ENCODE results near the gene REN. TPM values are rescaled to one million over a fixed set of nuclear protein-coding genes. Genes with fewer than 3 reads are reported as not detected.
A peak's percentile ranks its signal among the peaks of the same experiment; 100 is the strongest.

The REN gene
- total and polyA plus RNA-seq, 9 donors, result 1.0 to 71.6 (median 3.7) TPM

DNA sequence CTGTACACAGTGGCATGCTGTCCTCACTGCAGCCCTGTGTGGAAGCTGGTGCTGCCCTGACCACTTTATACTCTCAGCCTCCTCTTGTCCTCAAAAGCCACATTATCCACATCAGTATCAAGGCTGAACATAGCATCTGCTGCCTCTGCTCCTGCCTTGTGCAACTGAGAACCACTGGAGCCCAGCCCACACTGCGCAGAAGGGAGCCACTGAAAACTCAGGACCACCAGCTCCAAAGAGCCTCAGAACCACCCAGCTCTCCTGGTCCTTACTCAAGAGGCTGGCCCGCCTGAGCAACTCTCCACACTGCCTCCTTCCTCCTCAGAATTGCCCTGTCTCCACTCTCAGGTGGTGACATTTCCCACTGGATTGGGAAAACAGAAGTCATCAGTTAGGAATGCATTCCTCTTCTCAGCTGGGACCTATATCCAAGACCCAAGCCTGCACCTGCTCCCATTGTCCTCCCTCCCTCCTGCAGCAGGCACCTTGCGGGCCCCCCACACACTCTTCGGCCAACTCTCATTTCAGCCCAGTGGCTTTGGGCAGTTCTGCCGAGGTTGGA lies 37.1 kb upstream of the REN start:
- H3K36me3 ChIP-seq, result no peaks in the 10 kb centered on the region
- intact Hi-C loops (cut with DNase I), result no loop called here
- H3K9me3 ChIP-seq, result no peaks in the 10 kb centered on the region
- no peak overlapping the region for H3K4me3 ChIP-seq
- WGBS, 3 donors, result 79 to 87% (median 86%) methylated on average over 5 of the region's 5 CpGs
- H3K4me1 ChIP-seq (ENCODE audit: insufficient read depth), result peaks cover 5% of the 10 kb centered on the region
- no peak for DNase-seq
- H3K27me3 ChIP-seq, result no peaks in the 10 kb centered on the region
- TF ChIP-seq, protein P1, sequence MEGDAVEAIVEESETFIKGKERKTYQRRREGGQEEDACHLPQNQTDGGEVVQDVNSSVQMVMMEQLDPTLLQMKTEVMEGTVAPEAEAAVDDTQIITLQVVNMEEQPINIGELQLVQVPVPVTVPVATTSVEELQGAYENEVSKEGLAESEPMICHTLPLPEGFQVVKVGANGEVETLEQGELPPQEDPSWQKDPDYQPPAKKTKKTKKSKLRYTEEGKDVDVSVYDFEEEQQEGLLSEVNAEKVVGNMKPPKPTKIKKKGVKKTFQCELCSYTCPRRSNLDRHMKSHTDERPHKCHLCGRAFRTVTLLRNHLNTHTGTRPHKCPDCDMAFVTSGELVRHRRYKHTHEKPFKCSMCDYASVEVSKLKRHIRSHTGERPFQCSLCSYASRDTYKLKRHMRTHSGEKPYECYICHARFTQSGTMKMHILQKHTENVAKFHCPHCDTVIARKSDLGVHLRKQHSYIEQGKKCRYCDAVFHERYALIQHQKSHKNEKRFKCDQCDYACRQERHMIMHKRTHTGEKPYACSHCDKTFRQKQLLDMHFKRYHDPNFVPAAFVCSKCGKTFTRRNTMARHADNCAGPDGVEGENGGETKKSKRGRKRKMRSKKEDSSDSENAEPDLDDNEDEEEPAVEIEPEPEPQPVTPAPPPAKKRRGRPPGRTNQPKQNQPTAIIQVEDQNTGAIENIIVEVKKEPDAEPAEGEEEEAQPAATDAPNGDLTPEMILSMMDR (IDR thresholded peaks at IDR 0.05), result no peak
- TF ChIP-seq POLR2A (IDR thresholded peaks at IDR 0.05) (no peak), EP300 (IDR thresholded peaks at IDR 0.05) (no peak)
- H3K27ac ChIP-seq, result no peak overlapping the region

GRCh38 chr1:204202481-204202880 lies 36.3 kb upstream of the REN start:
- DNase-seq, result no peak
- Histone ChIP-seq H3K4me3 (no peak overlapping the region), H3K36me3 (no peaks in the 10 kb centered on the region), H3K27ac (no peak overlapping the region), H3K27me3 (no peaks in the 10 kb centered on the region), H3K9me3 (no peaks in the 10 kb centered on the region), H3K4me1 (ENCODE audit: insufficient read depth) (peaks cover 9% of the 10 kb centered on the region)
- TF ChIP-seq, protein P1 (IDR thresholded peaks at IDR 0.05), result no peak
- no peak for TF ChIP-seq EP300 (IDR thresholded peaks at IDR 0.05)
- TF ChIP-seq POLR2A (IDR thresholded peaks at IDR 0.05), result no peak
- WGBS, 3 donors, result 90 to 93% (median 91%) methylated on average over 4 of the region's 4 CpGs
- intact Hi-C loops (cut with DNase I), result no loop called here

DNA sequence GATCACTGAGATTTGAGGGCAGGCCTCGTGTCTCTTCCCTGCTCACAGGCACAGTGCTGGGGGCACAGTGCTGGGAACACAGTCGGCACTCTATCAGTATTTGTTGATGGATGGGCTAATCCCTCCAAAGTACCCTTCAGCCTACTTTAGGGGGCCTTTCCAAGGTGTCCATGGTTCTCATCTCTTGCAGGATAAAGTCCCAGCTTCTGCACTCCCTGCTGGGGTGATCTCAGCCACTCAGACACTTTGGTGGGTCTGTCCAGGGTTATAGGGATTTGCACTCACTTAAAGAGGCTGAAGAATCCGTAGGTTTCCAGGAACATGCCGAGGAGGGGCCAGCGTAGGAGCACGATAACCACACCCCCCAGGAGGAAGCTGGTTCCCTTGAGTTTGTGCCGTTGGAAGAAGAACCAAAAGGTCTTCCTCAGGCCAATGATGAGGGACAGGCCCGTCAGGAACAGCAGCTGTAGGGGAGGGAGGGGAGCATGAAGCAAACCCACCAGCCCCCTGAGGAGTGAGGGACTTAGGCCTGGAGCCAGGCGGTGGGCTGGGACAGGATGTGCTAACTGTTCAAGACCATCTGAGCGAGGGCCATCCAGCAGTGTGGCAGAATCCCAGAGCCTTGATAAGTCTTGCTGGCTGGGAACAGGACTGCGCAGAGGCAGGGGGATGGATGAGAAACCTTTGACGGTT lies 35.4 kb upstream of the REN start:
- peak in 1 of 5 donors; percentile 24 for DNase-seq
- no peak for TF ChIP-seq POLR2A (IDR thresholded peaks at IDR 0.05)
- TF ChIP-seq, protein P1 (IDR thresholded peaks at IDR 0.05), result no peak
- no peak for TF ChIP-seq EP300 (IDR thresholded peaks at IDR 0.05)
- intact Hi-C loops (cut with DNase I), result no loop called here

GRCh38 chr1:204199579-204199978 lies 33.4 kb upstream of the REN start:
- intact Hi-C loops (cut with DNase I), result loop anchor here in 1 of 4 donors (5.0 kb wide), 1 partner anchor 52 kb away; no protein-coding TSS in a partner anchor
- Histone ChIP-seq H3K9me3 (no peaks in the 10 kb centered on the region), H3K27me3 (no peaks in the 10 kb centered on the region), H3K36me3 (no peaks in the 10 kb centered on the region), H3K4me3 (no peak overlapping the region), H3K4me1 (ENCODE audit: insufficient read depth) (peaks cover 7% of the 10 kb centered on the region), H3K27ac (no peak overlapping the region)
- peak in 1 of 5 donors; percentile 19 for DNase-seq
- 80 to 83% (median 82%) methylated on average over 9 of the region's 9 CpGs for WGBS, 3 donors
- TF ChIP-seq EP300 (IDR thresholded peaks at IDR 0.05) (no peak), POLR2A (IDR thresholded peaks at IDR 0.05) (no peak)
- TF ChIP-seq, protein P1 (IDR thresholded peaks at IDR 0.05), result no peak

More for the DNA sequence above, 35.4 kb upstream of the REN start:
- H3K27me3 ChIP-seq, result no peaks in the 10 kb centered on the region
- no peaks in the 10 kb centered on the region for H3K36me3 ChIP-seq
- H3K4me1 ChIP-seq (ENCODE audit: insufficient read depth), result peaks cover 7% of the 10 kb centered on the region
- no peaks in the 10 kb centered on the region for H3K9me3 ChIP-seq
- WGBS, 3 donors, result 83 to 87% (median 87%) methylated on average over 12 of the region's 12 CpGs
- no peak overlapping the region for H3K4me3 ChIP-seq
- H3K27ac ChIP-seq, result no peak overlapping the region

All from ovary (tissue), 9 donors.